HG02840 (cell line): ENCODE data around the gene RNGTT.
"Not testable (repeated sequence)": the region's sequence is repeated elsewhere in the genome, so short reads cannot be mapped to it uniquely, and the experiment has no call there.

Source experiments
- ATAC-seq: cut with Tn5 transposase; IDR thresholded peaks from one replicate; pipeline ENCODE4 v1.9.1; 2021; ENCODE audit warnings: mild to moderate bottlenecking, moderate library complexity, moderate number of reproducible peaks; ENCODE audit not compliant: unreplicated experiment, low FRiP score

The RNGTT gene

DNA sequence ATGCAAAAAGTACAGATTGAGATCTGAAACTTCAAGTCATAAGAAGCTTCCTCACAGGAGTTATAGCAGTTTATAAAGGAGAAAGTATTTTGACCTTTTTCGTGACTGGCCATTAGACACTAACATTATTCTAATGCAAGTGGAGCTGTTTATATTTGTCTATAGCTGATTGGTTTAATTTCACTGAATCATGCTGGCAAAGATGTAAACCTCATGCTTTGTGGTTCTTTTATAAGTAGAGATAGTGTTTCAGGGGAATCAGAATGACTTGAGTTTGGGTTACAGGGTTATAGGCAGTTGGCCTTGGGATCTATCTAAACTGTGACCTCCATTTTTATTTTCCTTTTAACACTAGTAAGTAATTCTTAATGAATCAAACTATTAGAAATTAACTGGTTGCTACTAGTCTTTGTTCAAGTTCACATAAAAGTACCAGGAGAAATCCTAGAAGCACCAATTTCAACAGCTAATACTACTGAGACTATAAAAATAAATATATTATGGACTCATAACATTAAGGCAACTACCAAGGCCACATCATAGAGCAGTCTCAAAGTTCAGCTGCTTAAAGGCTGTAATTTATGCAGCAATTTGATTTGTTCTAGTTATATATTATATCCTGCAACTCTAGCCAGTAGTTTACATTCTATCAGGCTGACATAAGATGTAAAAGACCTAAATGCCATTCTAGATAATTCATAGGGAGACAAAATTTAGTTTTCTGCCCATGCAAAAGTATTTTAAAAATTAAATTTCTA is 94.0 kb downstream of the RNGTT start:
- no peak for ATAC-seq

DNA sequence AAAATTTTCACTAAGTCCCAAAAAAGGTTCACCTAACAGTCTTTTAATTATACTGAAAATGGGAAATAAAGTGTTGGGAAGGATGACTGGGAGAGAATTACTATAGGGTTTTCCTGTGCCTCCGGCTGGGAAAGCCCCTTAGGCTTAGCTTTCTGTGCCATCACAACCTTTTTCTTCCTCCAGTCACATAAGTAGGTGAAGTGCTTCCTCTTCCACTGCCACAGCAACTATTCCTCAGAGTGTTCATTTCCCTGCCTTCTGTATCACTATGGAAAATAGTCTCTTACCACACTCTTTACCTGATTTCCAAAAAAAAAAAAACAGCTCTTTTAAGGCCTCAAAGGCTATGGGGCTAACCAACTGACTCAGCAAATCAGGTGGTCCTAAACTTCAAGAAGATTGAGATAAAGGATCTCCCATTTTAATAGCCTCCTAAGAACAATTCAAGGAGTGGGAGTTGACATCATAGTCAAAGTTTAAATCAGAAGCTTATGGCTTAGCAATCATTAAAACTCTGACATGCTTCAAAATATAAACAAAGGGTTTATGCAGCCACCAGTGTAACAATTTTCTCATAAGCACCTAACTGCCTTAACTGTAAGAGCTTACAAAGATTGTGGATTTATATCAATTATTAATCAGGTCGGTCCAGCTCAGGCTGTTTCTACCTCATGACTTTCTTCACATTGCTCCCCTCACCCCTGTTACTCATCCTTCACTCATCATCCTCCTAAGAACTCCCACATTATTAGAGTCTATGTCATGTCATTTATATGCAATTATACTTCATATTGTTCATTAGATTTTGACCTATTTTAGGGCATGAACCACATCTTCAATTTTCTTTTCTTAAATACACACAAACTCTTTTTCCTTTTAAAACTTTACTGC is 95.3 kb downstream of the RNGTT start:
- ATAC-seq, result no peak

DNA sequence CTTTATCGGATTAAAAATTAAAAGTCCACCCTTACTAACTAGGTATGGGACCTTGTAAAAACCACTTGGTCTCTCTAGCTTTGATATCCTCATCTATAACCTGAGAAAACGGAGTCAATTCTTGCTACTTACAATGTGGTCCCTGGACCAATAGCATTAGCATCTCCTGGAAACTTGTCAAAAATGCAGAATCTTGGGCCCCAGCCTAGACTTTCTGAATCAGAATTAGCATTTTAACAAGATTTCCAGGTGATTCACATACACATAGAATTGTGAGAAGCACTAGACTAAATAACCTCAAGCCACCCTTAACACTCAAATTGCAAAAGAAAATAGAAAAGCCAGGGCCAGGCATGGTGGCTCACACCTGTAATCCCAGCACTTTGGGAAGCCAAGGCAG is 96.6 kb downstream of the RNGTT start:
- no peak for ATAC-seq

DNA sequence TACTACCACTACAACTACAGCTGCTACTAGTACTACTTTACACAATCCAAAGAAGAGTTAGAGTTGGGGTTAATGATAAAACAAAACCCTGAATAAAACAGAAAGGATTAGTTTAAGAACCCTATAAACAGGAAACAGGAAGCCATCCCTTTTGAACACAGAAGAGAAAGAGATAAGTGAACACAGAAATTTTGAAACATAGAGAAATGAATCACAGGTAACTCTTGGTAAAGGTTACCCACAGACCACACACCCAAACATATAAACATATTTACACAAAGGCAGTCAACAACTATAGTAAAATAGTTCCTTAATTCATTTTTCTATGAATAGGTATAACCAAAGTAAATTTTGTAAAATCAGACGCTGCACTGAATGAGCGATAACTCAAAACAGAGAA is 98.1 kb downstream of the RNGTT start:
- no peak for ATAC-seq

DNA sequence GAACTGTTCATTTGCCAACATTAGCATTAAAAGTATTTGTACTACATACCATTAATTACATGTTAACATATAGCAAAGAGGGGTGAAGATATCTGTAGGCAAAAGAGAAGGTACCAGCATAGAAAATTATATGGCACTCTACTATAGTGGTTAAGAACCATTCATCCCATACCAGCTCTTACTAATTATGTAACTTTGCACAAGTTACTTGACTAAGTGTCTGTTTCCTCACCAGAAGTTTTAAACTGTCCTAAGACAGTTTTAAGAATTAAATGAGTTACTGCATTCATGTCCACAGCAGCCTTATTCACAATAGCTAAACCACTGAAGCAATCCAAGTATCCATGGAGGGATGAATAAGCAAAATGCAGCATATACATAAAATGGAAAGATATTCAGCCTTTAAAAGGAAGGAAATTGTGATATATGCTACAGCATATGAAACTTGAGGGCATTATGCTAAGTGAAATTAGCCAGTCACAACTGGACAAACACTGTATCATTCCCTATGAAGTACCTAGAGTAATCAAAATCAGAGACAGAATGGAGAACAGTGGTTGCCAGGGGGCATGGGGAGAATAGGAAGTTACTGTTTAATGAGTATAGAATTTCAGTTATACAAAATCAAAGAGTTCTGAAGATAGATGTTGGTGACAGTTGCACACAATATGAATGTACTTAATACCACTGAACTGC is 98.9 kb downstream of the RNGTT start:
- no peak for ATAC-seq

DNA sequence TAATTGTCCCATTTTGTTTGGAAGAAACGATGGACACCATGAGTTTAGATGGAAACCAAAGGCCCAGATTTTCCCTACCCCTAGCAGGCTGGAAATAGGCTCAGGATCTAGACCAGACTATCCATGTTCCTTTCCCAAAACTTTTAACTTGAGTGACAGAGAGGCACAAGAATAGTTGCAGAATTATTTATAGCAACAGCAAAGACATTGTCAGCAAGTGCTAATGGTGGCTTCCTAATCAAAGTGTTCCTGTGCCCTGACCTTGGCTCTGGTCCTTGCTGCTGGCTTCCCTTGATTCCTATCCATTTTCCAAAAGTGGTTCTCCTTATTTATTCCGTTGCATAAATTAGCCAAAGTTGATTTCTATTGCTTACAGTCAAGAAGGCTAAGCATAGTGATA is 103.1 kb downstream of the RNGTT start:
- no peak for ATAC-seq

DNA sequence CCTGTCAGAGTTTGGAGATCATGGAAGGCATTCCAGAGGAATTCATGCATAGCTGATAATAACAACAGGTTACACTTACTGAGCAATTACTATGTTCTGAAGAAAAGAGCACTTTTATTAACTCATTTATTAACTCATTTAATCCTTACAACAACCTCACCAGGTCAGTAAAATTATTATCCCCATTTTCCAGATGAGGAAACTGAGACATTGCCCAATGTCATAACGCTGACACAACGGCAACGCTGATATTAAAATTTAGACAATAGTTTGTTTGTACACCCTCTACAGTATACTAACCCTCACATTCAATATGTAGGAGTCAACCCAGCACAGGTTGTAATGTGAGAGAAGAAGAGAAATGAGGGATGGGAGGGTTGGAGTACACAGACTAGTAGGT is 105.0 kb downstream of the RNGTT start:
- no peak for ATAC-seq

DNA sequence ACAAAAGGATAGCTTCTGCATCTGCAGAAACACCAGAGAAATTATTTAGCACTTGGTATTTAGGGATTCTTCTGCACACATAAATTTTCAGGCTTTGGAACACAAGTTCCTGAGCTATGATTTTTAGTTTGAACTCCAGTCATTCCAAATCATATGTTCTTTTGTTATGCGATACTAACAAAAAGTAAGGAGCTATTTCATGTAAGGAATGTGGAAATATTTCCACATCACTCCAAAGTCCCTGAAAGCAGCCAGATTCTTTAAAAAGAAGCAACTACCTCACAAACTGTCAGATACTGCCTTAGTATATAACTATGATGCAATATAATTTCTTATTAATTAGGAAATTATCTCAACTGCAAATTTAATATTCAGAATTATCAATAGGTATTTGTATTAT is 106.9 kb downstream of the RNGTT start:
- ATAC-seq, result no peak

DNA sequence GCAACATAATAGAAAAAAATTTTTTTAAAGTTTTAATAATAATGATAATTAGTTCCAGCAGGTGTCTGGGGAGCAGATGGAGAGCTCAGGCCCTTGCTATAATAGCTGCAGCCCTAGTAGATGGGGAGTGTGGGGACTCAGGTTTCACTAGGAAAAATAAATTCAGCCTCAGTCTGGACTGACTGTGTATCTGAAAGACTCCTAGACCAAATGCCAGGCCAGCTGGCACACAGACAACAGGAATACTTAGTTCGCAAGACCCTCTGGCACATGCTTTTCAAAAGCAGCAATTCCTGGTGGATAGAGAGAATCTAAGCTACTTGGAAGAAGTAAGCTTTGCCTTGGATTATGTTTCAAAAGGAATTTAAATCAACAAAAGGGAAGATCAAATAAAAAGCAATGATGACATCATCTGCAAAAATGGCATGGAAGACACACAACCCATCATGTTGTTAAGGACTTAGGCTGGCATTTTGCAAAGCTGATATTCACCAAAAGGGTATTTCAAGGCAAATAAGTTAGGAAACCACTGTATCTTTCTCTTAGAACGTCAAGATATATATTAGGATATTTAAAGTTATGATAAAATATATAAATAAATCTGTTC is 107.8 kb downstream of the RNGTT start:
- ATAC-seq, result no peak

DNA sequence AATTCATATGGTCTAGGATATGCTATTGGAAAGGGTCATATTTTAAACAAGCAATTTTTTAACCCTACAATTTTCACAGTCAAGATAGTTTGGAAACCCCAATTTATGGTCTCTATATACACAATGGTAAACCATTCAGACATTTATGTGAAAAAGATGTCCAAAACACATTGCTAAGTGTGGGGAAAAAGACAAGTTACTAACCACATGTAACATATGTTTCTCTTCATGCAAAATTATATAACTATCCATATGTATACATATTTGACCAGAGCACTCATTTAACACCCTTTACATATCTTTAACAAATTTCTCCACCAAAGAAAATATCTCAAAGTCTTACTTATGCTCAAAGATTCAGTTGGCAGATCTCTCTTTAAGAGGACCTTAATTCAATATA is 110.6 kb downstream of the RNGTT start:
- no peak for ATAC-seq

DNA sequence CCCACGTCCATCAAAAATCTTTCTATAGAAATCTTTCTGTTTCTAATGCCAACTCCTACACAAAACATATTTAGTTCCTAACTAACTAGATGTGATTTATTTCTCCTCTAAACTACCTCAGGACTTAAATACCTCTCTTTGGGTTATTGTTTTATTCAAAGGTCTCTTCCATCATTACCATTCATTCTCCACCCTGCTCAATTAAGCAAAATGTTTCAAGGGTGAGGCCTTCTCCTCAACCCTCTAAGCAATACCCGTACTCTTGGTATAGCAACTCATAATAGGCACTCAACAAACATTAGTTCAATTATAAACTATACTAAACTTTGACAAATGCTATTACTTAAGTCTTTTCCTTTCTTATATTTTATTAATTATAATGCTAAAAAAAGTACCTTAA is 111.4 kb downstream of the RNGTT start:
- ATAC-seq, result no peak

DNA sequence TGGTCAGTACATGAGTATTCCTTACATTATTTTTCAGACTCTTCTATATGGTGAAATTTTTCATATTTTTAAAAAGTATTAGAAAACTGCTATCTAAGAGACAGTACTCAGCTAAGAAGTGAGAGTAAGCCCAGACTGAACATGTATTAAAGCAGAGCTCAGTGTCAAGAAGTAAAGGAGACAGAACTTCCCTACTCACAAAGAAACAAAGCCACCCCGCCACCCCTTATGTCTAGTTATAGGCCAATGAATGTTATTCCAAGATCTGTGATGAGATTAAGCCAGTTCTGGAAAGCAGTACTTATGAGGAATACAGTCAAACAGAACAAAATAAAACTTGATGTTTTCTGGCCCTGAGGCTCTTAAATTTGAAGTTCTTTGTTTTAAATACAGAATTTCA is 114.5 kb downstream of the RNGTT start:
- ATAC-seq, result no peak

DNA sequence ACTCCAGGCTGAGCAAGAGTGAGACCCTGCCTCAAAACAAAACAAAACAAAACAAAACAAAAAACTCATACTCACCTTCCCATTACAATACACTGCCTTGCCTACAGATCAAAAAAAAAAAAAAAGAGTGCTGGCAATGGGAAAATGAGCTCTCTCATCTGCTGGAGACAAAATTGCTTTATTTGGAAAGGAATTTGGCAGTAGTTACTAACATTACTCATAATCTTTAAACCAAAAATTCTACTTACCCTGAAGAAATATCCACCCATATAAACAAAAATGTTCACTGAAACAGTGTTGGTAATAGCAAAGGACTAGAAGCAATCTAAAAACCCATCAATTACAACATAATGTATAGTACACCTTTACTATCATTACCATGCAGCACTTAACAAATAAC is 120.4 kb downstream of the RNGTT start:
- ATAC-seq, result no peak

DNA sequence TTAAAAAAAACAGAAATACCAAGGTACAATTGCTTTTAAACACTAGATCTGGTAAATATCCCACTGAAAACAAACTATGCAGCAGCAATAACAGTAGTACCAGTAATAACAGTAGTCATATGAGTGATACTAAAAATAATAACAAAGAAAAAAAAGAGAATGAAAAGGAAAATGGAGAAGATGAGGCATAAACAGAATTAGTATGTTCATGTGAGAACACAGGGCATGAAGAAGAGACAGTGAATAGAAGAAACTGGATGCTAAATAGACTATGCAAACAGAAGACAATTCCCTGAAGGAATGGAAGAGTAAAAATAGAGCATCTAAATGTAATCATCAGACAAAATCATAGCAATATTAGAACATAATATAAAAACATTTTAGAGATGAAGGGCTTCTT is 121.1 kb downstream of the RNGTT start:
- ATAC-seq, result no peak

DNA sequence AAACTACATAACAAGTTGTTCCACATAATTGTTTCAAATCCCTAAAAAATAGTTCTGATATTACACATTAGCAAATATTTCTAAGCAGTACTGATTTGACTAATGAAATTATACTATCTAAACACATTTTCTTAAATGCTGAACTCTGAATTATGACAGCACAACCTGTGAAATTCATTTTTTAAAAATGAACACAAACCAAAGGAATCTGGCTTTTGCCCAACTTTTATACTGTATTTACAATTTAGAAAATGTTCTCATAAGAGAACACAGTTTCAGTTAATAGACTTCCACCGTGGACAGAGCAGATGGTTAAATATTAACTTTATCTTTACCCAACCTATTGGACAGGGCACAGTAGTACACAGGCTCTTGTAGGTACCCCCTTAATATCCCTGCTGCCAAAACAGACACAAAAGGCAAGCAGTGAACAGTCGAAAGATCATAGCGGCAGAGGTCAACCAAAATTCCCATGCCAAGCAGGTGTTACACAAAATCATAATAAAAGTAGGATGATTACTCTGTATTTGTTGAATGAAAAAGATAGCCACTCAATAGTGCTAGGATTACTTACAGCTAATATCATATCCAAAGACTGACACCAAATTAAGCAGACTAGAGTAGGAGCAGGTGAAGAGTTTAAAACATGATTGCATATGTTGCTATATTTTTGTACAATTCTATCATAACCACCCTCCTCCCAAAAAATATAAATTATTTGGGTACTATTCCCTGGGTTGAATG is 122.5 kb downstream of the RNGTT start:
- no peak for ATAC-seq

DNA sequence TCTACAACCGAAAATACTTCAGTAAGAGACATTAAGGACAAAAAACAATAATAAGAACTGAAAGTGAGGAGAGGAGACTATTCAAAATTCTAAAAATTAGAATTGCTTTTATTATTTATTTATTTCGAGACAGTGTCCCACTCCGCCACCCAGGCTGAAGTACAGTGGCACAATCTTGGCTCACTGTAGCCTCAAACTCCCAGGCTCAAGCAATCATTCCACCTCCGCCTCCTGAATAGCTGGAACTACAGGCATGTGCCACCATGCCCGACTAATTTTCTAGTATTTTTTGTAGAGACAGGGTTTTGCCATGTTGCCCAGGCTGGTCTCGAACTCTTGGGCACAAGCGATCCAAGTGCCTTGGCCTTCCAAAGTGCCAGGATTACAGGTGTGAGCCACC is 123.1 kb downstream of the RNGTT start:
- ATAC-seq, result no peak

DNA sequence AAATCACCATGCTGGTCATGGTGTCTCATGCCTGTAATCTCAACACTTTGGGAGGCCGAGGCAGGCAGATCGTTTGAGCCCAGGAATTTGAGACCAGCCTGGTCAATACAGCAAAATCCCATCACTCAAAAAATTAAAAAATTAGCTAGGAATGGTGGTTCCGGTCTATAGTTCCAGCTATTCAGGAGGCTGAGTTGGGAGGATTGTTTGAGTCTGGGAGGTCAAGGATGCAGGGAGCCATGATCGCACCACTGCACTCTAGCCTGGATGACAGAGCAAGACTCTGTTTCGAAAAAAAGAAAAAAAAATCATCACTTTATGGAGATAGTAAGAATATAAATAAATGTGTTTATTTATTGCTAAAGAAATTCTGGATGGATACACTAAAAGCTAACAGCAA is 124.1 kb downstream of the RNGTT start:
- ATAC-seq, result no peak

DNA sequence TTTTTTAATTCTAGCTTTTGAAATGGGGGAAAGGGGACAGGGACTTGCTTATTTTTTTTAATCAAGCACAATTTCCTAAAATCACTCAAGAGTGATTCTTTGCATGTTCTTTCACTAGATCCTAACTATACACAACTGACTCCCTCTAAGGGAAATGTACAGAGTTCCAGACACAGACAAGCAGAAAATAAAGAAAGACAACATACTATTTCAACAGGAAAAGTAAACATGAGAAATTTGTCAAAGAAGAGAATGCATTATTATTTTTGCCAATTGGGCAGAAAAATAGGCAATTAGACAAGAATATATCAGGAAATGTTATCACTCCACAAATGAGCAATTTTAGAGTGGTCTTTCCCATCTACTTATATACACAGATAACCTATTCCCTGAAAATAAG is 128.2 kb downstream of the RNGTT start:
- ATAC-seq, result no peak

DNA sequence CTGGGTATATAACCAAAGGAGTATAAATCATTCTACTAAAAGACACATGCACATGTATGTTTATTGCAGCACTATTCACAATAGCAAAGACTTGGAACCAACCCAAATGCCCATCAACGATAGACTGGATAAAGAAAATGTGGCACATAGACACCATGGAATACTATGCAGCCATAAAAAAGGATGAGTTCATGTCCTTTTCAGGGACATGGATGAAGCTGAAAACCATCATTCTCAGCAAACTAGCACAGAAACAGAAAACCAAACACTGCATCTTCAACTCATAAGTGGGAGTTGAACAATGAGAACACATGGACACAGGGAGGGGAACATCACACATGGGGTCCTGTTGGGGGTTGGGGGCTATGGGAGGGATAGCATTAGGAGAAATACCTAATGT is 130.3 kb downstream of the RNGTT start:
- not testable (repeated sequence) for ATAC-seq

DNA sequence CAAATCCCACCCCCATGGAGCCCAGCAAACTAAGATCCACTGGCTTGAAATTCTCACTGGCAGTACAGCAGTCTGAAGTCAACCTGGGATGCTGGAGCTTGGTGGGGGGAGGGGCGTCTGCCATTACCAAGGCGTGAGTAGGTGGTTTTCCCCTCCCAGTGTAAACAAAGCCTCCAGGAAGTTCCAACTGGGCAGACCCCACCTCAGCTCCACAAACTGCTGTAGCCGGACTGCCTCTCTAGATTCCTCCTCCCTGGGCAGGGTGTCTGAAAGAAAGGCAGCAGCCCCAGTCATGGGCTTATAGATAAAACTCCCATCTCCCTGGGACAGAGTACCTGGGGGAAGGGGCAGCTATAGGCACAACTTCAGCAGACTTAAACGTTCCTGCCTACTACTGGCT is 135.8 kb downstream of the RNGTT start:
- ATAC-seq, result not testable (repeated sequence)
